Right hindlimb (tissue), 1 donor: ENCODE data around the gene ASTL.

ENCODE experiments used
- DNase-seq: peaks from one replicate; pipeline ENCODE4 v3.0.0-alpha.2; 2018

ASTL gene

GRCh38 chr2:96124406-96125265 is 13.7 kb downstream of the ASTL start:
- no peak for DNase-seq

GRCh38 chr2:96123936-96124335 is 14.4 kb downstream of the ASTL start:
- DNase-seq, result no peak

GRCh38 chr2:96123290-96123689 is 15.0 kb downstream of the ASTL start:
- no peak for DNase-seq

- DNase-seq, result no peak
These were observed 15.9 kb downstream of the ASTL start for GRCh38 chr2:96122391-96122790.

- DNase-seq, result no peak
These were observed 16.9 kb downstream of the ASTL start for GRCh38 chr2:96121414-96121813.

GRCh38 chr2:96120991-96121390 is 17.3 kb downstream of the ASTL start:
- DNase-seq, result no peak

GRCh38 chr2:96120091-96120720 is 18.1 kb downstream of the ASTL start:
- DNase-seq, result no peak

GRCh38 chr2:96119389-96119751 is 18.9 kb downstream of the ASTL start:
- no peak for DNase-seq

- DNase-seq, result peak; percentile 16
These were observed 19.5 kb downstream of the ASTL start for GRCh38 chr2:96118698-96119388.

- peak; percentile 14 for DNase-seq
These were observed 20.4 kb downstream of the ASTL start for GRCh38 chr2:96117701-96118588.

GRCh38 chr2:96116879-96117533 is 21.3 kb downstream of the ASTL start:
- DNase-seq, result peak; percentile 69

- peak; percentile 67 for DNase-seq
These were observed 21.9 kb downstream of the ASTL start, which contains the start of gene ADRA2B for GRCh38 chr2:96116424-96116878. ADRA2B (minus strand) TSS chr2:96116571; CDS start chr2:96116149, 422 bp downstream.

- peak; percentile 11 for DNase-seq
These were observed 22.5 kb downstream of the ASTL start for GRCh38 chr2:96115631-96116423.

- DNase-seq, result peak; percentile 17
These were observed 23.3 kb downstream of the ASTL start for GRCh38 chr2:96114903-96115581.

GRCh38 chr2:96114546-96114902 is 23.8 kb downstream of the ASTL start:
- DNase-seq, result no peak

GRCh38 chr2:96113951-96114350 is 24.4 kb downstream of the ASTL start:
- DNase-seq, result no peak

GRCh38 chr2:96113367-96113677 is 25.0 kb downstream of the ASTL start:
- DNase-seq, result no peak

- peak; percentile 15 for DNase-seq
These were observed 25.6 kb downstream of the ASTL start for GRCh38 chr2:96112501-96113366.

GRCh38 chr2:96111823-96112500 is 26.3 kb downstream of the ASTL start:
- peak; percentile 11 for DNase-seq
